Body of pancreas (tissue), 4 donors: Measurements from ENCODE around the gene PLEKHA6.

Experiments used
- CTCF ChIP-seq, 7 experiments: fragments of 450-650 bp in 4 of 7; fragments of 200-600 bp in 3 of 7; sonication (generic) in 3 of 7; IDR thresholded peaks; one replicate each; pipeline ENCODE4 v1.5.1; 2016 to 2019; ENCODE audit warnings: antibody characterized with exemption in 7 of 7
- POLR2A ChIP-seq, 3 donors: fragments of 450-650 bp; IDR thresholded peaks; one replicate each; pipeline ENCODE4 v1.6.1; 2016; ENCODE audit warnings: antibody characterized with exemption in 3 of 3, mild to moderate bottlenecking in 2 of 3

- no peak for TF ChIP-seq CTCF (IDR thresholded peaks at IDR 0.05)
- no peak for TF ChIP-seq POLR2A (IDR thresholded peaks at IDR 0.05)
Measured at GRCh38 chr1:204361781-204362180, 2.1 kb upstream of the PLEKHA6 start.
